T-helper 1 cell treated with Interleukin-12 subunit alpha and Interleukin-12 subunit beta and Interleukin-4 antibody, amounts not matched to agents 30 ng/mL and 1 ng/mL, for 36 hours (primary cell): ENCODE results near the gene SLC26A9. TPM values are rescaled to one million over a fixed set of nuclear protein-coding genes. Genes with fewer than 3 reads are reported as not detected.

Source experiments
- intact Hi-C: fragments of 100-400 bp; cut with micrococcal nuclease; formaldehyde crosslinking; loops from one replicate; pipeline ENCODE4 v1.15.1; 2024
- total RNA-seq: library from RNA; stranded (reverse); gene quantifications from 2 replicates; pipeline ENCODE4 v1.2.3, GENCODE V29; 2022

Gene SLC26A9
- total RNA-seq, 1 donor from 2014 or later = not detected

- intact Hi-C loops = no loop called here
Measured at GRCh38 chr1:205949753-205950152, 6.5 kb upstream of the SLC26A9 start.

GRCh38 chr1:205948886-205949285 lies 5.6 kb upstream of the SLC26A9 start:
- intact Hi-C loops = no loop called here

- intact Hi-C loops = no loop called here
Measured at GRCh38 chr1:205948039-205948438, 4.8 kb upstream of the SLC26A9 start.

- intact Hi-C loops = no loop called here
Measured at GRCh38 chr1:205947024-205947423, 3.8 kb upstream of the SLC26A9 start.

- intact Hi-C loops = no loop called here
Measured at GRCh38 chr1:205945069-205945468, 1.8 kb upstream of the SLC26A9 start.

GRCh38 chr1:205944525-205944924 lies 1.3 kb upstream of the SLC26A9 start:
- intact Hi-C loops = no loop called here

- intact Hi-C loops = no loop called here
Measured at GRCh38 chr1:205942631-205943159, 561 bp downstream of the SLC26A9 start.

- intact Hi-C loops = no loop called here
Measured at GRCh38 chr1:205940710-205941109, 2.5 kb downstream of the SLC26A9 start.

- intact Hi-C loops = no loop called here
Measured at GRCh38 chr1:205939690-205940330, 3.4 kb downstream of the SLC26A9 start.

GRCh38 chr1:205938682-205939081 lies 4.6 kb downstream of the SLC26A9 start:
- intact Hi-C loops = no loop called here

- intact Hi-C loops = no loop called here
Measured at GRCh38 chr1:205936846-205937586, 6.2 kb downstream of the SLC26A9 start.

- intact Hi-C loops = no loop called here
Measured at GRCh38 chr1:205936311-205936710, 6.9 kb downstream of the SLC26A9 start.

GRCh38 chr1:205935869-205936268 lies 7.4 kb downstream of the SLC26A9 start:
- intact Hi-C loops = no loop called here

- intact Hi-C loops = no loop called here
Measured at GRCh38 chr1:205934788-205935187, 8.5 kb downstream of the SLC26A9 start.

- intact Hi-C loops = no loop called here
Measured at GRCh38 chr1:205933671-205934618, 9.3 kb downstream of the SLC26A9 start.

GRCh38 chr1:205932776-205933175 lies 10.5 kb downstream of the SLC26A9 start:
- intact Hi-C loops = no loop called here

GRCh38 chr1:205930799-205931281 lies 12.4 kb downstream of the SLC26A9 start:
- intact Hi-C loops = no loop called here

GRCh38 chr1:205930195-205930577 lies 13.1 kb downstream of the SLC26A9 start:
- intact Hi-C loops = no loop called here

- intact Hi-C loops = no loop called here
Measured at GRCh38 chr1:205929496-205930194, 13.6 kb downstream of the SLC26A9 start.

GRCh38 chr1:205928317-205928716 lies 14.9 kb downstream of the SLC26A9 start:
- intact Hi-C loops = no loop called here

- intact Hi-C loops = no loop called here
Measured at GRCh38 chr1:205927676-205928075, 15.6 kb downstream of the SLC26A9 start.
